Breast epithelium (tissue), 4 donors: ENCODE data around the gene BBS9. TPM values are rescaled to one million over a fixed set of nuclear protein-coding genes. Genes with fewer than 3 reads are reported as not detected.

Experiments used
- DNase-seq, 2 donors: peaks; one replicate each; pipeline ENCODE4 v3.0.0-alpha.2; 2019; ENCODE audit warnings: low spot score in 2 of 2
- H3K27ac ChIP-seq, 2 donors: fragments of 200-600 bp; sonication (generic) in 1 of 2; one replicate each; pipeline ENCODE4 v1.5.1; 2016 to 2019; ENCODE audit warnings: mild to moderate bottlenecking in 1 of 2
- H3K27me3 ChIP-seq, 2 donors: fragments of 200-600 bp; sonication (generic) in 1 of 2; one replicate each; pipeline versions ENCODE4 v1.5.1 to v1.6.0; 2017 to 2019; ENCODE audit warnings: control low read depth in 1 of 2, mild to moderate bottlenecking in 1 of 2
- H3K36me3 ChIP-seq: fragments of 200-600 bp; one replicate; pipeline ENCODE4 v1.5.1; 2019
- H3K4me1 ChIP-seq, 2 donors: fragments of 200-600 bp; sonication (generic); one replicate each; pipeline ENCODE4 v1.5.1; 2016 to 2019; ENCODE audit warnings: control low read depth in 1 of 2
- H3K4me3 ChIP-seq, 3 donors: fragments of 200-600 bp; sonication (generic); 1 replicate in 2 of 3; 2 replicates in 1 of 3; pipeline ENCODE4 v1.5.1; 2016 to 2019; ENCODE audit warnings: mild to moderate bottlenecking in 3 of 3, moderate library complexity in 2 of 3
- H3K9me3 ChIP-seq, 2 donors: fragments of 200-600 bp; sonication (generic) in 1 of 2; one replicate each; pipeline ENCODE4 v1.5.1; 2016 to 2019; ENCODE audit warnings: control low read depth in 1 of 2
- CTCF ChIP-seq, 3 donors: fragments of 450-650 bp; IDR thresholded peaks; one replicate each; pipeline ENCODE4 v1.5.1; 2016 to 2017; ENCODE audit warnings: antibody characterized with exemption in 3 of 3, mild to moderate bottlenecking in 3 of 3, moderate library complexity in 3 of 3
- POLR2A ChIP-seq: fragments of 450-650 bp; IDR thresholded peaks from one replicate; pipeline ENCODE4 v1.6.1; 2016; ENCODE audit warnings: antibody characterized with exemption, mild to moderate bottlenecking, moderate library complexity
- POLR2AphosphoS5 ChIP-seq, 3 donors: sonication (generic); formaldehyde crosslinking; IDR thresholded peaks; one replicate each; pipeline ENCODE4 v1.6.1; 2017; ENCODE audit warnings: antibody characterized with exemption in 3 of 3
- intact Hi-C: fragments of 100-400 bp; cut with DNase I; formaldehyde crosslinking; loops from one replicate; pipeline ENCODE4 v1.15.1; 2023; ENCODE audit warnings: low total_unique reads
- total RNA-seq, 3 donors: library from RNA; depleted of rRNA; stranded (reverse); fragments of >200 nt; gene quantifications; one replicate each; pipeline ENCODE4 v1.1.0, GENCODE V29; 2016

BBS9 gene
- total RNA-seq, 3 donors from 2014 or later: 27.4 to 49.5 (median 43.6) TPM

- Histone ChIP-seq H3K27ac (no peak overlapping the region), H3K4me3 (no peak overlapping the region), H3K9me3 (no peaks in the 10 kb centered on the region), H3K4me1 (no peaks in the 10 kb centered on the region), H3K27me3 (no peaks in the 10 kb centered on the region), H3K36me3 (no peaks in the 10 kb centered on the region)
- TF ChIP-seq POLR2A (no peak), CTCF (IDR thresholded peaks at IDR 0.05) (no peak)
- no peak for DNase-seq
- intact Hi-C loops: no loop called here
Observed at GRCh38 chr7:33649476-33650441, 520.4 kb downstream of the BBS9 start.

GRCh38 chr7:33650828-33651227 lies 521.5 kb downstream of the BBS9 start:
- no peaks in the 10 kb centered on the region for H3K9me3 ChIP-seq
- no peaks in the 10 kb centered on the region for H3K4me1 ChIP-seq
- no peaks in the 10 kb centered on the region for H3K27me3 ChIP-seq
- intact Hi-C loops: no loop called here
- no peaks in the 10 kb centered on the region for H3K36me3 ChIP-seq
- H3K27ac ChIP-seq: no peak overlapping the region
- no peak for DNase-seq
- TF ChIP-seq POLR2AphosphoS5 (IDR thresholded peaks at IDR 0.05) (no peak), CTCF (IDR thresholded peaks at IDR 0.05) (no peak), POLR2A (no peak)
- H3K4me3 ChIP-seq: no peak overlapping the region

GRCh38 chr7:33651998-33652515 lies 522.7 kb downstream of the BBS9 start:
- H3K9me3 ChIP-seq: no peaks in the 10 kb centered on the region
- H3K27ac ChIP-seq: no peak overlapping the region
- no peaks in the 10 kb centered on the region for H3K27me3 ChIP-seq
- intact Hi-C loops: no loop called here
- no peak for TF ChIP-seq POLR2AphosphoS5 (IDR thresholded peaks at IDR 0.05)
- no peak for TF ChIP-seq CTCF (IDR thresholded peaks at IDR 0.05)
- TF ChIP-seq POLR2A: no peak
- no peak for DNase-seq
- H3K36me3 ChIP-seq: no peaks in the 10 kb centered on the region
- H3K4me3 ChIP-seq: no peak overlapping the region
- H3K4me1 ChIP-seq: no peaks in the 10 kb centered on the region

- TF ChIP-seq CTCF (IDR thresholded peaks at IDR 0.05) (no peak), POLR2AphosphoS5 (IDR thresholded peaks at IDR 0.05) (no peak), POLR2A (no peak)
- no peaks in the 10 kb centered on the region for H3K9me3 ChIP-seq
- intact Hi-C loops: no loop called here
- no peaks in the 10 kb centered on the region for H3K36me3 ChIP-seq
- no peaks in the 10 kb centered on the region for H3K27me3 ChIP-seq
- H3K4me1 ChIP-seq: no peaks in the 10 kb centered on the region
- no peak for DNase-seq
- no peak overlapping the region for H3K27ac ChIP-seq
- no peak overlapping the region for H3K4me3 ChIP-seq
Observed at GRCh38 chr7:33654676-33655075, 525.3 kb downstream of the BBS9 start.

Other genes with a start within 250 kb of the BBS9 start
- gene KBTBD2, start 237.8 kb upstream of the BBS9 start, total RNA-seq: 10 to 100 TPM; 36.7 to 55.9 (median 38.9) TPM
- gene FKBP9, start 172.1 kb upstream of the BBS9 start, total RNA-seq: 100 to 1,000 TPM in 2 of 3 donors, 10 to 100 TPM in 1; 74.9 to 236 (median 100) TPM
- 10 to 100 TPM; 22.2 to 42.3 (median 27.5) TPM for gene NT5C3A, start 66.8 kb upstream of the BBS9 start, total RNA-seq
- gene RP9, start 20.2 kb upstream of the BBS9 start, total RNA-seq: 10 to 100 TPM in 2 of 3 donors, 1 to 10 TPM in 1; 8.5 to 17.0 (median 13.4) TPM